HG03354 (cell line): ENCODE measurements around the gene GRIN3B.
A peak's percentile ranks its signal among the peaks of the same experiment; 100 is the strongest.
"Not testable (repeated sequence)": the region's sequence is repeated elsewhere in the genome, so short reads cannot be mapped to it uniquely, and the experiment has no call there.

Source experiments
- ATAC-seq: cut with Tn5 transposase; IDR thresholded peaks from one replicate; pipeline ENCODE4 v1.9.1; 2021; ENCODE audit warnings: mild to moderate bottlenecking; ENCODE audit not compliant: unreplicated experiment, poor library complexity, severe bottlenecking

GRIN3B gene

DNA sequence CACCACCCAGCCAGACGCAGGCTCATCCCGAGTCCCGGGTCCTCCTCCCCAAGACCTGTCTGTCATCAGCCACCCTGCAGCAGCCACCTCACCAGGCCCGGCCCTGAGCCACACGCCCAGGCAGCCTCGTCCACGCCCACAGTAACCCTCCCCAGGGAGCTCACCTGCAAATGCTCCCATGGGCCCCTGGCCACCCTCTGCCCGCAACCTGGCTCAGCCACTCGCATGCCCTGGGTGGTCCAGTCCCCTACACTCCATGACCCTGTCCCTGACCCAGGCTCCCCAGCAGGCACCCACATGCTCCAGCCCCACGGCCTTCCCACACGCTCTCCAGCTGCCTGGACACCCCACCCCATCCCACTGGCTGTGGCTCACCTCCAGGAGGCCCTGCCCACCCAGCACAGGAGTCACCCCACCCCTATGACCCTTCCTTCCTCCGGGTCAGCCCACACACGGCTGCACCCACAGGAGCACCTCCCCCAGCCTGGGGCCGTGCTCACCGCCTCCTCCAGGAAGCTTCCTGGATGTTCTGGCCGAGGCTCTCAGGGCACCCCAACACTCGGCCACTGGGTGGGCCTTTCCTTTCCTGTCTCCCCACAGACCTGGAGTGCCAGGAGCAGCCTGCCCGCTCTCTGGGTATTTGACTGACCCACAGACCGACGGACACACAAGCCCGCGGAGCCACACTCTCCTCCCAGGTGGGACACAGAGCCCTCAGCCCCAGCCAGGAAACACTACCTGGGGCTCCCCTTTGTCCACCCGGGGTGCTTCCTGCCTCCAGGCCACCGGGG, 17.1 kb downstream of the GRIN3B start:
- ATAC-seq: no peak

DNA sequence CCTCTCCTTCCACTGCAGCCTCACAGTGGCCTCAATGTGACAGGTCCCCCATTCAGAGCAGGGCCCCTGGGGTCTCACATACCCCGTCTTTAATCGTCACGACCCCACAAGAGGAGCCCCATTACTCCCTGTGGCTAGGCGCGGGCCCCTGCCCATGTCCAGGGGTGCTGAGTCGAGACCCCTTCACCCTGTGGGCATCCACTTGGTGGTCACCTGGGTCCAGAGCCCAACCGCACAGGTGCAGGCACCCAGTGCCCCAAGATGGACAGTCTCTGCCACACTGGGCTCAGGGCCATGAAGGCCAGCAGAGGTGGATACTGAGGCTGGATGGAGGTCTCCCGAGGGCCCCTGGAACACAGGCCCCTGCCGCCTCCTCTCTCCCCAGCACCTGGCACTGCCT, 17.7 kb downstream of the GRIN3B start:
- ATAC-seq: no peak

DNA sequence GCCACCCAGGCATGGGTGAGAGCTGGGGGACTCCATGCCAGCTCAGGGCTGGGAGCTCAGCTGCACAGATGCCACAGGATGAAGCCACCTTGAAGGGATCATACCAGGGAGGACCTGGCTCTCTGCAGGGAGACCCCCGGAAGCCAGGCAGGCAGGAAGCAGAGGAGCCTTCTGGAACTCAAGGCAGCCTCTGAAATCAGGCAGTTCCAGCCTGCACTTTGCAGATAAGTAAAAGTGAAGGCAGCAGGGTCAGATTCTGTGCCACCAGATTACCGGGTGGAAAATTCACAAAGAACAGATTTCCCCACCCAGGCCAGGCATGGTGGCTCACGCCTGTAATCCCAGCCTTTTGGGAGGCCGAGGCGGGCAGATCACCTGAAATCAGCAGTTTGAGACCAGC, 18.2 kb downstream of the GRIN3B start:
- no peak for ATAC-seq

DNA sequence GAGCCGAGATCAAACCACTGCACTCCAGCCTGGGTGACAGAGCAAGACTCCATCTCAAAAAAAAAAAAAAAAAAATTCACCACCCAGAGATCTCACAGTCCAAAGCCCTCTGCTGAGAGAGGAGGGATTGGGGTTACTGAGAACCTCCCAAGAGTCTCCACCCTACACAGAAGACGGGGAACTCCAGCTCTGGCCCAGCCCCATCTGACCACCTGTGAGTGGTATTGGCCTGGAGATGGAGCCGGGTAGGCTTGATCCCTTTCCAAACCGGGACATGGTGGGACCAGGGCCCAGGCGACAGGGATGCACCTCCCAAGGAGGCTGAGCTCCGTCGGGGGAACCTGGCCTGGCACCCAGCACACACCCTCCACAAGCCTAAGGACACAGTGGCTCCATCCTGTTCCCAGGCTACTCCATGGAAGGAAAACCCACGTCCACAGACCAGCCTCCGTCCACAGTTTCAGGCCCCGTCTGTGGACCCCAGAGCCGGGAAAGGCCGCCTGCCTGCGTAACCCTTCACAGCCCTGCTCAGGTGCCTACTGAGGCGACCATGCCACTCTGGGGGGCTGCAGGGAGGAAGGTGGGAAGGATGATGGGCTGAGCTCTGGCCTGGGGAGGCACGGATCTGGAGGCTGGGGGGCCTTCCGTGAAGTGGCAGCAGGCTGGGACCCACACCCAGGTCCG, 18.9 kb downstream of the GRIN3B start:
- ATAC-seq: no peak

DNA sequence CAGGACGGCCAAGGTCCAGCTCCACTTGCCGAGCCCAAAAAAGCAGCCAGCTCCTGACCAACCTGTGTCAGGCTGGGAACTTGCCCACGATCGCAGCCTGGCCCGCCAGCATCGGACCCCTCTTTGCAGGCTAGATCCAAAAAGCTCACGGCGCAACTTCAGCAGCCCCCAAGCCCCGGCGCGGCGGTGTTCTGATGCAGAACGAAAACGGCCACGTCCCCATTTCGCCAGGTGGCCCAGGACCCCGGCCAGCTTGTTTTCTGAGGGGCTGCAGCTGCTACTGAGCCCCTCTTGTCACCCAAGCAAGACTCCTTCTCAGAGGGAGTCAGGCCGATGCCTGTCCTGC, 19.4 kb downstream of the GRIN3B start:
- ATAC-seq: no peak

DNA sequence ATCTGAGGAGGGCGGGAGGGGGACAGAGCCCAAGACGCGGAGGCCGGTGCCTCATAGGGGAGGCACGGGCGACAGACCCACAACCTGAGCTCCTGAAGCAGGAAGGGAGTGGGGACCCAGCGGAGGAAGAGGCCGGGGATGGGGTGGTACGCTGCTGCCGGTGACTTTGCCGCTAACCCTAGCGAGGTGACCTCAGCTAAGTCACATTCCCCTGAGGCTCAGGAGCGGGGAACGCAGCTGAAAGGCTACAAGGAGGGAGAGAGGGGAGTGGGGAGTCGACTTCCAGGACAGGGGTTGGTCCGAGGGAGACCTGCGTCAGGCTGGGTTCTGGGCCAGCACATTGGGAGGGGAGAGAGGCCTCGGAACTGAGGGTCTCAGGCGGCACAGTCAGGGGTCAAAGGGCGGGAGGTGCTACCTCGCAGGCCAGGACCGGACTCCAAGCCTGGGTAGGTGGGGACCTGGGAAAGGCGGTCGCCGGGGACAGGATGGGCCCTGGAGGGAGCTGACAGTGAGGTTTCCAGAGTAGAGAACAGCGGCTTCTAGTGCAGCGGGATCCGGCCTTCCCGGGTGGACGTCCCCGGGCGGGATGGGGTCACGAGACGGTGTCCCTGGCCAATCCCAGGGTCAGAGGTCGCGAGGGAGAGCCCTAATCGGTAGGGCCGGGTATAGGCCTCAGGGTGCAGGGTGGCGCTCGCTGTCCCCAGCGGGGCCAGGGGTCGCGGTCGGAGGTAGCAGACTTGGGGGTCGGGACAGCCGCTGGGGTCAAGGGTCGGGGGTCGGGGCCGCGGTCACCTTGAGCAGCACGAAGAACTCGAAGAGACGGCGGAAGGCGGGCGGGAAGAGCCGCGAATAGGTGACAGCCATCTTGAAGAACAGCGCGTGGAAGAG, 20.0 kb downstream of the GRIN3B start:
- no peak for ATAC-seq

DNA sequence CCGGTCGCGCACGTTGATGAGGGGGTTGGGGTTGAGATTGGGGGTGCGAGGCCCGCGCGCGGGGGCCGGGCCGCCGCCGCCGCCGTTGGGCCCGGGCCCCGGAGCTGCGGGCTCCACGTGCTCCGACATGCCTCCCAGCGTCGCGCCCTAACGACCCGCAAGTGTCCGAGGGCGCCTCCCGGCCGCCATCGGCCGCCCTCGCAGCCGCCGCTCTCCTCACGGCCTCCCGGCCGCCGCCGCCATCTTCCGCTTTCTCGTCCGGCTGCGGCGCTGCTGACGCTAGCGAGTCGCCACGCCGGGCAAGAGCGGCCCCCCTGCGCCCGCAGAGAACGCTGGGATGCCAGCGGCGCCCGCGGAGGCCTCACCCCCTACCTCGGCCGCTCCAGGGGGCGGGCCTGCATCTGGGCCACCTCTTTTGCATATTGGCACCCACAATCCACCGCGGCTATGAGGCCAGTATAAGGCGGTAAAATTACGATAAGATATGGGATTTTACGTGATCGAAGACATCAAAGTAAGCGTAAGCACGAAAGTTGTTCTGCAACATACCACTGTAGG, 20.7 kb downstream of the GRIN3B start, which contains the start of gene TMEM259:
TMEM259 (minus strand) TSS at position 256 of the 558 bp plus-strand sequence; CDS start at position 129, 127 bp downstream.
- peak; percentile 80 for ATAC-seq

DNA sequence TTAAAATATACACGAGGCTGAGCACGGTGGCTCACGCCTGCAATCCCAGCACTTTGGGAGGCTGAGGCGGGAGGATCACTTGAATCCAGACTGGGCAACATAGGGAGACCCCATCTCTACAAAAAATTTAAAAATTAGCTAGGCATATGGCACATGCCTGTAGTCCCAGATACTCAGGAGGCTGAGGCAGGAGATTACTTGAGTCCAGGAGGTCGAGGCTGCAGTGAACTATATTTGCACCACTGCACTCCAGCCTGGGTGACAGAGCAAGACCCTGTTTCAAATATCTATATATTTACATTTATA, 23.6 kb downstream of the GRIN3B start:
- not testable (repeated sequence) for ATAC-seq

DNA sequence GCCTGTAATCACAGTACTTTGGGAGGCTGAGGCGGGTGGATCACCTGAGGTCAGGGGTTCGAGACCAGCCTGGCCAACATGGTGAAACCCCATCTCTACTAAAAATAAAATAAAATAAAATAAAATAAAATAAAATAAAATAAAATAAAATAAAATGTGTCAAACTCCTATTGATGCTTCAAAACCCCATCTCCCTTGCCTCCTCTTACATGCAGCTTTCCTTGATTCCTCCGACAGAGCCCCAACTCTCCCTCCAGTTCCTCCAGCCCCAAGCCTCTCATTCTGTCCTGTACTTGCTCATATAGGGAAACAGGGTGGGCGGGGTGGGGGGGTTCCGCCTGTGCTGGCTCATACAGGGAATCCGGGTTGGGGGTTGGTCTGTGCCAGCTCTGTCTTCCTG, 24.9 kb downstream of the GRIN3B start:
- ATAC-seq: not testable (repeated sequence)

DNA sequence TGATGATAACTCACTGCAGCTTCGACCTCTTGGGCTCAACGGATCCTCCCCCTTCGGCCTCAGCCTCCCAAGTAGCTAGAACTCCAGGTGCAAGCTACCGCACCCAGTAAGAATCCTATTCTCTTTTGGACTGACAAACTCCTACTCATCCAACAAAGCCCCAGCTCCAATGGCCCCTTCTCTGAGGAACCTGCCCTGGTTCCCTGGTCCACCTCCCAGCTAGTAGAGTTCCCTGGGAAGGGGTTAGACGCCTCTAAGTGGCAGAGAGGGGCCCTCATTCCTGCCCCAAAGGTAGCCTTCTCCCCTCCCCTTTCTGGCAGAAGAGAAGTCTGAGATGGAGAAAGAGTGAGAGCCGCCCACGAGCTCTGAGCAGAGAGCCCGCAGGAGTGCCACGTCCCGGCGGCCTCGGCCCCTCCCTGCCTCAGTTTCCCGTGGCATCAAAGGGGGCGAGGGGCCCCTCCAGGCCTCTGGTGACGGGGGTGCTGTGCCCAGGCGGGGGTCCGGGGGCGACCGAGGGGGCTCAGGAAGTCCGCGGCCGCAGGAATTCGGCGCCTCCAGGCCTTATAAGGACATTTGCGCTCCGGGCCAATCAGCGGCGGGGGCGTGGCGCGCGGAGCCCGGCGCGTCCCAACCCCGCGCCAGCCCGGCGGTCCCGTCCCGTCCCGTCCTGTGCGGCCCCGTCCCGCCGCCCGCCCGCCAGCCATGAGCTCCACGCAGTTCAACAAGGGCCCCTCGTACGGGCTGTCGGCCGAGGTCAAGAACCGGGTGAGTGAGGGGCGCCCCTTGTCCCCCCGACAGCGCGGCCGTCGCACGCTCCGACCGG, 26.0 kb downstream of the GRIN3B start, which contains the start of gene CNN2:
CNN2 (plus strand) TSS at position 649 of the 823 bp plus-strand sequence; CDS start at position 703, 54 bp downstream.
- ATAC-seq: peak; percentile 48

DNA sequence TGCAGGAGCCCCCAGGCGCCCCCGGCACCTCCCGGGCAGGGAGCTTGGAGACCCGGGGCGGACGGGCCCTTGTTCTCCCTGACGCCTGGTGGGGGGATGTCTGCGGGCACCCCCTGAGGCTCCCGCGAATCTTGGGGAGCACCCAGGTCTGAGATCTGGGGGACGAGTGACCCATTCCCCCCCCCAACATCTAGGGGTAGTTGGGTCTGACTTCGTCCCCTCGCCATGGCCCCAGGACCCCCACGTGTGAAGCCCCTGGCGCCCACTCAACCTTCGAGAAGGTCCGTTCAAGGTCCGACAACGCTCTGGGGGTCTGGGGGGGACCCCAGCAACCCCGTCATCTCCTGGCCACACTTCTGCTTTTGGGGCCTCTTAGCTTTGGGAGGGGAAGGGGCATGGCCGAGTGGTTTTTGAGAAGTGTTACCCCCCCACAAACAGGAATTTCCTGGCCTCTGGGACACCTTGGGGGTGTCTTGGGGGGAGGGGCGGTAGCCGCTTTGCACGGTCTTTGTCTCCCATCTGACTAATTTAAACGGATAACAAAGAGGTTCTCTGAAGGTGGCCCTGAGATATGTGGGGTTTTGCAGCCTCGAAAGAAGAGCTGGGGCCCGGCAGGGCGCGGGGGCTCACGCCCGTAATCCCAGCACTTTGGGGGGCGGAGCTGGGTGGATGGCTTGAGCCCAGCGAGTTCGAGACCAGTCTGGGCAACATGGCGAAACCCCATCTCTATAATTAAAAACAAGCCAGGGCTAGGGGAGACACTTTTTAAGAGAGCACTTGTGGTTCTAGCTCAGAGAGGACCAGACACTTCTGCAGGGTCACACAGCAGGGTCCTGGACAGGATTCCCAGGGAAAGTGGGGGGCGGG, 26.8 kb downstream of the GRIN3B start:
- no peak for ATAC-seq

DNA sequence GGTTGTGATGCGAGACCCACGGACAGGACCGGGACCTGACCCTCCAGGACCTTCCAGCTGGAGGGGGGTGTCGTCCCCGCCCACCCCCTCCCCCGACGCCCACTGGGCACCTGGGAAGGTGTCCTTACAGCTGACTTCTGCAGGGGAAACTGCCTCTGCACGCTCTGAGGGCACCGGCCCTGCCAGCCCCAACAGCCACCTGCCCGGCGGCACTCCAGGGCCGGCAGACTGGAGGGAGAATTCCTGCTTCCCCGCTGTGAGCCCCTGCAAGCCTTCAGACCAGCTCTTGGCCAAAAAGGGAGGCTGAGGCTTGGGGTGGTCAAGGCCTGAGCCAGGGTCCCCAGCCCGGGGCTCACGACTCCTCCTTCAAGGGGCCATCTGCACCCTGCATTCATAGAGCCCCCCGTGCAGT, 27.4 kb downstream of the GRIN3B start:
- no peak for ATAC-seq

DNA sequence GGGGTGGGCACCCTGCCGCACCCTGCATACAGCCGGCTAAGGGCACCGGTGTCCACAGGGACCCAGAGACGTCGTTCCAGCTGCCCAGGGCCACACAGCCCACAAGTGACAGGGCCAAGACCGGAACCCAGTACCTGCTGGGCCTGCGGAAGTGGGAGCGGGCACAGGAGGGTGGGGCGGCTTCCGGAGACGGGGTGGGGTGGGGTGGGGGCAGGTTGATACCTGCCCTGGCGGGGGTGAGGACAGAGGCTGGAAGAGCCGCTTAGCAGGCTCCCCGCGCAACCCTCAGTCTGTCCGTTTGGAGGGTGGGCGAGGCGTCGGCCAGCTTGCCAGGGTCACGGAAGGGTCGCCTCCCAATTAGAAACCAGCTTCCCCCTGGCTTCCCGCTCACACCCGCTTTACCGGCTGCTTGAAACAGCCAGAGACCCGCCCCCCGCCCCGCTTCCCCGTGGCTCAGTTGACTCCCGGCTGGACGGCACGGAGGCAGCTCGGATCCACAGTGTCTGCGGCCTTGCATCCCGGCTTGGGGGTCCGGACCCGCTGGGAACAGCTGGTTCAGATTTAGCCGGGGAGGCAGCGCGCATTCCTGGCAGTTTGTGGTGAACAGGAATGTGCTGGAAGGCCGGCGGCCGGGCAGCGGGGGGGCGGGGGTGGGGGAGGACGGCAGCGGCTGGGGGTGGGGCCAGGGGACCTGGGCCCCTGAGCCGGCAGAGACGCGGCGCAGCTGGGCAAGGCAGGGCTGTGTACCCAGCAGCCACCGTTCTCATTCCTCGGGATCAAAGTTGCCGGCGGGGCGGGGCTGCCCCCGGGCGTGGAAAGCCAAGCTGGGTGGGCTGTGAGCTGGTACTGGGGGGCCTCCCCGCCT, 28.1 kb downstream of the GRIN3B start:
- no peak for ATAC-seq

DNA sequence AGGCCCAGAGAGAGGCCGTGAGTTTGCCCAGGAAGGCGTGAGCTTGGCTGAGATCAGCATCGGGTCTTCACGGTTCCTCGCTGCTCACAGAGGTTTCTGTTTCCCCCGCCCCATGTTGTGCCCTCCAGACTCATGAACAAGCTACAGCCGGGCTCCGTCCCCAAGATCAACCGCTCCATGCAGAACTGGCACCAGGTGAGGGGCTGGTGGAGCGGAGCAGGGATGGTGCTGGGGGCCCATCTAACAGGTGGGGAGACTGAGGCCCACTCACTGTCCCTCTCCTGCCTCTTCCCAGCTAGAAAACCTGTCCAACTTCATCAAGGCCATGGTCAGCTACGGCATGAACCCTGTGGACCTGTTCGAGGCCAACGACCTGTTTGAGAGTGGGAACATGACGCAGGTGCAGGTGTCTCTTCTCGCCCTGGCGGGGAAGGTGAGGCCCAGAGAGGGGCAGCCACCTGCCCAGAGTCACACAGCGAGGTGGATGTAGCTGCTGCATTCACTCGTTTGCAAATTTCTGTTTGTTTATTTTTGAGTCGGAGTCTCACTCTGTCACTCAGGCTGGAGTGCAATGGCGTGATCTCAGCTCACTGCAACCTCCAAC, 32.1 kb downstream of the GRIN3B start:
- no peak for ATAC-seq

DNA sequence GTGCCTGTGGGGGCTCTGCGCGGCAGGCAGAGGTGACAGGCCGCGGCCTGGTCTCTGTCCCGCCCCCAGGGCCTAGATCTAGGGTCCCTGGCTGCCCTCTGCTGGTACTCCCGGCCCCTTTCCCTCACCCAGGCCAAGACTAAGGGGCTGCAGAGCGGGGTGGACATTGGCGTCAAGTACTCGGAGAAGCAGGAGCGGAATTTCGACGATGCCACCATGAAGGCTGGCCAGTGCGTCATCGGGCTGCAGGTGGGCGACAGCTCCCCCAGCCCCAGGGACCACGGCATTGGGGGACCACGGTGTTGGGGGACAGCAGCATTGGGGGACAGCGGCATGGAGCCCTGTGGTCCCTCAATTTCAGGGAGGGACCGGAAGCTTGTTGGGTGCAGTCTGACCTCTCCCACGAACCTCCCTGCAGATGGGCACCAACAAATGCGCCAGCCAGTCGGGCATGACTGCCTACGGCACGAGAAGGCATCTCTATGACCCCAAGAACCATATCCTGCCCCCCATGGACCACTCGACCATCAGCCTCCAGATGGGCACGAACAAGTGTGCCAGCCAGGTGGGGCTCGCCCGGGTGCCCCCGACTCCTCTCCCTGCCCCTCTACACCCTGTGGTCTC, 35.9 kb downstream of the GRIN3B start:
- ATAC-seq: no peak

DNA sequence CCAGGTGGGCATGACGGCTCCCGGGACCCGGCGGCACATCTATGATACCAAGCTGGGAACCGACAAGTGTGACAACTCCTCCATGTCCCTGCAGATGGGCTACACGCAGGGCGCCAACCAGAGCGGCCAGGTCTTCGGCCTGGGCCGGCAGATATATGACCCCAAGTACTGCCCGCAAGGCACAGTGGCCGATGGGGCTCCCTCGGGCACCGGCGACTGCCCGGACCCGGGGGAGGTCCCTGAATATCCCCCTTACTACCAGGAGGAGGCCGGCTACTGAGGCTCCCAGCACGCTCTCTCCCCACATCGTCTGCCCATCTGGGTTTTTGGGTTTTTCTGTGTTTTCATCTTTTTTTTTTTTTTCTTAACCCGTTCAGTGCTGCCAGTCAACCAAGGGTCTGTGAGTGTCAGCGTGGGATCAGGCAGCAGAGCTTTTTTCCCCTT, 37.4 kb downstream of the GRIN3B start:
- no peak for ATAC-seq
